Measurements from ENCODE around the gene FERMT2.
A peak's percentile ranks its signal among the peaks of the same experiment; 100 is the strongest.
"Not testable (repeated sequence)": the region's sequence is repeated elsewhere in the genome, so short reads cannot be mapped to it uniquely, and the experiment has no call there.

Gene FERMT2

DNA sequence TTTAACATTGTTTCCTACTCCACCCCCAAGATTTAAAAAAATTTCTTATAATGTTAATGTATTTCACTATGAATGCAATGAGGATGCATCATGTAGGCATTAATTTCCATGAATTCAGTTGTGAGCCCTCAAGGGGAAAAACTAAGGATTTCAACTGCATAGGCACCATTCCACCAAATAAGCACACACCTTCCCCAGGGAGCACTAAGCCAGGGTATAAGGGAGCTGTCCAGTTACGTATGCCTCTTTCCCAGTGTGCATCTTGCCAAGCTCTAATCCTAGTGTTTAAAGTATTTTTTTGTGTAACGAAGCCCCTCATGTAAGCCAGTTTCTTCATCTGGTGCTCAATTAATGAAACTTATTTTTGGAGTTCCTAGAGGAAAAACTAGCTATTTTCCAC lies 6.6 kb downstream of the FERMT2 start:
- DNase-seq: no peak

DNA sequence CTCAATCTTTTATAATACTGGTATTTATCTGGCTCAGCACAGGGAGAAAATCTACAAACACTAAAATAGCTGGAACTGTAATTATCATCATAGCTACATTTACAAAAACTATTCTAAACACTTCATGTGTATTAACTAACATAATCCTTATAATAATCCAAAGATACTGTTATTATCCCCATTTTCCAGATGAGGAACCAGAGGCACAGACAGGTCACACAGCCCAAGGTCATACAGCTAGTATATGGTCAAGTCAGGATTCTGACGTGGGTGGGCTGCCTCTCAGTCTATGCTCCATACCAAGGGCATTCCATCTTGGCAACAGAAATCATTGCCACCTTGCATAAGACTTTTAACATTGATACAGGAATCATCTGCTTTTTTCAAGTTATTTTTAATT lies 11.4 kb downstream of the FERMT2 start:
- DNase-seq: no peak

GRCh38 chr14:52937869-52938268 lies 13.0 kb downstream of the FERMT2 start:
- no peak for DNase-seq

GRCh38 chr14:52937306-52937705 lies 13.5 kb downstream of the FERMT2 start:
- DNase-seq: no peak

GRCh38 chr14:52936437-52936836 lies 14.4 kb downstream of the FERMT2 start:
- DNase-seq: no peak

DNA sequence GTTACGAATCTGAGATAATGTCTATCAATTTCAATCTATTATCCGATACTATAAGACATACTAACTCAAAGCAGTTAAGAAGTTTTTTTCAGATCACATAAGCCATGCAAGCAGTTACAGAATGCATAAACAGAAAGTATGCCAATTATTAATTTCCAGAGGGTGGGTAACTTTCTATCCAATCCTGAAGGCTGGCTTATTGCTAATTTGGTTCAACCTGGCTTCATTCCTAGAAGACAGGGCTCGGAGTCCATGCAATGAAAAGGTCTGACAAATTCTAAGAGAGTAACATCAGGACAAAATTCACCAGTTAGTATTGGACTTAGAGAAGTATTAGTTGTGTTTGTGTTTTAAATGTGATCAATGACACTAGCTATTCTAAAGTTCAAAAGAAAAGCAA lies 15.0 kb downstream of the FERMT2 start:
- no peak for DNase-seq

- no peak for DNase-seq
These were observed 16.1 kb downstream of the FERMT2 start for GRCh38 chr14:52934762-52935161.

DNA sequence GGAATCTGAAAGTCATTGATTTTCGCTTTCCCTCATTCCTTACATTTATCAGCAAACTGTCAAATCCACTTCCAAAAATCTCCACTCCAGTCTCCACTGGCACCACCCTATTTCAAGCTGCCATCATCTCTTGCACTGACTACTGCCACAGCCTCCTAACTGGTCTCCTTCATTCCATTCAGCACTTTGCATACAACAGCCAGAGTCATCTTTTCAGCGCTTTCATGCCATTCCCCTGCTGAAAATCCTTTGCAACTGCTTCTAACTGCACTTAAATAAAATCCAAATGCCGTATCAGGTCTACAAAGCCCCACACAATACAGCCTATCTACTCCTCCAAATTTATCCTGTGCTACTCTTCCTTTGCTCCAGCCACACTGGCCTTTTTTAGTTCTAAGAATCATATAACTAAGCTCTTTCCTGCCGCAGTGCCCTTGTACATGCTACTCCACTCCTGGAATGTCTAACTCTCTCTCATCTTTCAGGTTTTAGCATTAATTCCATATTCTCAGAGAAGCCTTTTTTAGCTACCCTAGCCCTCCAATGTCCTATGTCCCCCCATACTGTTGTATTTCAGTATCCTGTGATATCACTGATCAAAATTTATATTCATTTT lies 21.6 kb downstream of the FERMT2 start:
- DNase-seq: no peak

DNA sequence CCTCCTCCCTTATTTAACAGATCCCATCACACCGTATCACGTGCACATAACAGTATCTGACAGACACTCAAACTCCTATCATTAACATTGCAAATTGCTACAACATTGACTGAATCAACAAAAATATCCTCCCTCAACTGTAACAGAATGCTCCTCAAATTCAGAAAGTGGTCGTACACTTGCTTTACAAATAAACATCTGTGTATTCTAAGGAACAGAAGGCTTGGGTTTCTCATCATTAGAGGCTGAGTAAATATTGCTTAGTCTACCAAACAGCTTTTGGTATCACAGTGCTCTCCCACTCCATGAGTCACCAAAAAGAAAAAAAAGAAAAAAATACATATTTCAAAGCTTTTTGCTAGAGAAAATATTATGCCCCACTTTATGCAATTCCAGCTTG lies 23.9 kb downstream of the FERMT2 start:
- no peak for DNase-seq

DNA sequence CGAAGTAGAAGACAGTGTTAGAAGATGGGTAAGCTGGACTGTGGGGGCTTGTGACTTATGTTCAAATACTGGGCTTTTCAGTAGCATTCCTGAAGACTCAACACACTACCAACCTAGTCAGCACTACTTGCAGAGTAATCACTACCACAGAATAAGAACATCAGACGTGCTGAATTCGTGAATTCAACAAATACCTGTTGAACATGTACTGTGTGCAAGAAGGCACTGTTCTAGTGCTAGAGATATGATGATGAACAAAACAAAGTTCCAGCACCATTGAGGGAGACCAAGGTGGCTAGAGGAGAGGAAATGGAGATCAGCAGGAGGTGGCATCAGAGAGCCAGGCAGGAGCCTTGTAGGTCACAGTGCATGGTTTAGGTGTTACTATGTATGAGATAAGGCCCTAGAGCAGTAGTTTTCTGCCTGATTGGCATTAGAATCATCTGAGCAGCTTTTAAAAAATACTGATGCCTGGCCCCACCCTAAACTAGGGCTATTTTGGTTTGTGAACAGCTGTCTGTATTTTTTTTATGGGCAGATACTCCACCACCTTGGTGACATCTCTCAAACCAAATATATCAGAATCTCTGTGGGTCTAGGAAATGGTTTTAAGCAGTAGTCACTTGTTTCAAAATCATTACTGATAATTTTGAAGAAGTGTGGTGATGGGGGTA lies 26.8 kb downstream of the FERMT2 start:
- DNase-seq: no peak

- DNase-seq: no peak
These were observed 28.2 kb downstream of the FERMT2 start for GRCh38 chr14:52922656-52923055.

DNA sequence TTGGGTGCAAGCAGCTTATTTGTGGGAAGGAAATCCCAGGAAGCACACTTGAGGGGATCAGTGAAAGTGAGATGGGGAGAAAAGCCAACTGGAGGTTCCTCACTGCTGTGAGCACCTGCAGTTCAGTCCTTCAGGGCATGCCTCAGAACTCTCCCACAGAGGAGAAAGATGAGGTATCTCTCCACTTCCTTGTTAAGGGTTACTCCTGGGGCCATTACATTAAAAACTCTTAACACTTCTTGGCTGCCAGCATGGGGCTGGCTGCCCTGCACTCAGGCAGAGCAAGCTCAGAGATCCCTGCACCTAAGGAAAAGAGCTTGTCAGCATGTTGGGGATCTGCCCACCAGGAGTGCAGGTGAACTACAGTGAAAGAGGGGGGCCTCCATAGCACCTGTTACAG lies 28.8 kb downstream of the FERMT2 start:
- DNase-seq: no peak

DNA sequence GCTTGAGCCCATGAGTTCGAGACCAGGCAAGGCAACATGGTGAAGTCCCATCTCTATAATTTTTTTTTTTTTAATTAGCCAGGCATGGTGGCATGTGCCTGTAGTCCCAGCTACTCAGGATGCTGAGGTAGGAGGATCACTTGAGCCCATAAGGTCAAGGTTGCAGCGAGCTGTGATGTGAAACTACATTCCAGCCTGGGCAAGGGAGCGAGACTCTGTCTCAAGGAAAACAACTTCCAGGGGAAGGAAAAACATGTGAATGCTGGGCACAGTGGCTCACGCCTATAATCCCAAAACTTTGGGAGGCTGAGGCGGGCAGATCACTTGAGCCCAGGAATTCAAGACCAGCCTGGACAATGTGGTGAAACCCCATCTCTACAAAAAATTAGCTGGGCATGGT lies 30.4 kb downstream of the FERMT2 start:
- not testable (repeated sequence) for DNase-seq

DNA sequence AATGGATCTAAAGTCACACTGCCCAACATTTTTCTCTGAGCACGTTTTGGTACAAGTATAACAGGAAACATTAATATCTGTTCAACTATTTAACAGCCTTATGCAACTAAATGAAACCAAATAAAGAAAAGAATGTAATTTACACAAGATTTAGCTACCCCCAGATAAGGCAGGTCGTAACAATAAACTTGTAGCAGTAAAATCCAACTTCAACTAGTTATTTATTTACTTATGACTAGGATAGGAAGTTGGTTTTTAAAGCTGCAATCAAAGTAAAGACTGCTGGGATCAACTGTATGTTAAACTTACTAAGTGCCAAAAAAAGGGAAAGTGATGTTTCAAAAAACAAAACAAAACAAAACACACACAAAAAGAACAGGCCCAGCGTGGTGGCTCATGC lies 30.9 kb downstream of the FERMT2 start:
- DNase-seq: no peak

DNA sequence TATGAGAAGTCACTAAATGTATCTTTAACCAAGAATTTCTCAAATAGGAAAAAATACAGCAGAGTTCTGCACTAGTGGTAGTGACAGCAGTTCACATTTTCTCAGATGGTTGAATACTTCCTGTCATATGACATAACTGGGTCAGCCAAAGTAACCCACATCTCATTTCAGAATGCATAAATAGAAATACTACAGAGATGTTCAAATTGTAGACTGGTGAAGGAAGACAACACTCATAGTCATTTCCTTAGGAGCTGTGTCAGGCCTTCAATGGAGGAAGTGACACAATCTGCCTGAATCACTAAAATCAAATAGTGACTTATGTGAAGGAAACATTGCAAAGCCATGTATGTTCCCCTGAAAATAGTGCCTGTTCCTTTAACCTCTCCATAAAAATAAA lies 32.4 kb downstream of the FERMT2 start:
- peak in 3 of 6 experiments; percentile 75 to 79 (median 77) for DNase-seq

DNA sequence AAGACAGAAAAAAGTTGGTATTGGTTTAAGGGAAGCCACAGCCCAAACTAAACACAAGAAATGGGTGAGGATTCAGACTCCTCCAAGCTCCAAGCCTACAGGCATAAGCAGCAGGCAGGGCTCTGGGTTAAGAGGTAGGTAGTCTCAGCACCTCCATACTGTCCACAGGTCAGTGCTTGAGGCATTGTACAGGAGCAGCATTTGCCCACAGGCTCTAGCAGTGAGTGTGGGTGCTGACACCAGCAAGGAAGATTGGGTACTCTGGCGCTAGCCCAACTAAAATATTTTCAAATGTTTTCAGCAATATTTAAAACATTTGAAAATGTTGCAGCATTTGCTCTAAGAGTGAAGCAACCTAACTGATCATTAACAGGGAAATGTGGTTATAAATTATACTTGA lies 33.1 kb downstream of the FERMT2 start:
- DNase-seq: no peak

- no peak for DNase-seq
These were observed 36.6 kb downstream of the FERMT2 start for GRCh38 chr14:52914295-52914694.

- no peak for DNase-seq
These were observed 37.6 kb downstream of the FERMT2 start for GRCh38 chr14:52913271-52913670.

DNA sequence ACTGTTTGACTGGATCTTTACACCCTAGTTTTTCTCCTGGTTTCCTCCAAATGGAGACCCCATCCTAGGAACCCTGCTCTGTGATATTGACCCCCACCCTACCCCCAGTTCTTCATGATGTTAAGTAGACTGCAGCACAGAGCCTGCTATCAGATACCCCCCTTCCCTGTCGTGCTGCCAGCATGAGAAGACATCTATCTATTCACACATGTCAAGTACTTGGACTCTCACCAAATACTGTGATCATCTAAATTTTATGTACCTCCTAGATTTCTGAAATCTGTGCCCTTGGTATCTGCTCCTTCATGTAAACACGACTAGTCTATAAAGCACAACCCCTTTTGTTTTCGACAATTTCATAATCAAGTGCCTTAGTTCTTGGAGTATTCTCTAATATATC lies 38.9 kb downstream of the FERMT2 start:
- no peak for DNase-seq

GRCh38 chr14:52910572-52910971 lies 40.3 kb downstream of the FERMT2 start:
- DNase-seq: no peak

DNA sequence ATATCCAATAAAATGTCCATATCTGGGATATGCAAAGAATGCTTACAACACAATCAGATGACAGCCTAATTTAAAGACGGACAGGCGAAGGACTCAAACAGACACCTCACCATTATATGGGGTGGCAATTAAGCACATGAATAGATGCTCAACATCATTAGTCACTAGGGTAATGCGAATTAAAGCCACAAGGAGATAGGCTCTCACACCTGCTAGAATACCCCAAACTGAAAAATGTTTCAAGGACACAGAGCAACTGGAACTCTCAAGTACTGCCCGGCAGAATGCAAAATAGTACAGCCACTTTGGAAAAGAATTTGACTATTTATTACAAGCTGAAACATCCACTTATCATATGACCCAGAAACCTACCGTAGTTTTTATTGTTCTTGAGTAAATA lies 42.9 kb downstream of the FERMT2 start:
- DNase-seq: no peak

DNA sequence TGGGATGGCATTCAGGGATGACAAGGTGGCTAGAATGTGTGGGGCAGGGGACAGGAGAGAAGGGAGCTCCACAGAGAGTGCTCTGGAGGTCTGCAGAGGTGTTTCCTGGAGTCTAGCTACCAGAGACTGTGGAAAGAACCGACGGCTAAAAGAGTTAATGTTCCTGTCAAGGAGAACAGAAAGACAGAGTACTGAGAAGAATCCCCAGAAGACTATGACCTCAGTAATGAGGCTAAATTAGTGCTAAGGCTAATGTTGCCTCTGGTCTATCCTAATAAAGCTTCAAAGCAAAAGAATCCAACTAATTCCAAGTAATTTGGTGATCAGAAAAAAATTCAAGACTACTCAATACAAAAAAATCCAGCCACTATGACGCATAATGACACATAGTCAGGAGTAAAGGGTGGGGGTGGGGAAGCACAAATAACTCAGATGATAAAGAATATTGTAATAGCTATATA lies 44.7 kb downstream of the FERMT2 start:
- DNase-seq: no peak

DNA sequence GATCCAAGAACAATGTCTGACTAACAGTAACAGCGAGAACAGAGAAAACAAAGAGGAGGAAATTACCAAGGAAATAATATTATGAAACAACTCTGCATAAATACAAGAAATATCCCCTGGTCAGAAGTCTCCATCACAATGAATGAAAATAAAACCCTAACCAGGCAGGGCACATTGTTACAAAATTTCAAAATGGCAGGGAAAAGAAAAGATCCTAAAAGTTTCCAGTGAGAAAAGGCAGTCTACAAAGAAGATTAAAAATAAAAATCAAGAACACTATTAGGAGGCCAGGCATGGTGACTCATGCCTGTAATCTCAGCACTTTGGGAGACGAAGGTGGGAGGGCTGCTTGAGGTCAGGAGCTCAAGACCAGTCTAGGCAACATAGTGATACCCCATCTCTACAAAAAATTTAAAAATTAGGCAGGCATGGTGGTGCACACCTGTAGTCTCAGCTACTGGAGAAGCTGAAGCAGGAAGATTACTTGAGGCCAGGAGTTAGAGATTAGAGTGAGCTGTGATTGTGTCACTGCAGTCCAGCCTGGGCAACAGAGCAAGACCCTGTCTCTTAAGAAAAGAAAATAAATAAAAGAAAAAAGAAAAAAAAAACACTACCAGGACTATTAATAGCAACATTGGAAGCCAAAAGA lies 47.8 kb downstream of the FERMT2 start:
- DNase-seq: no peak

GRCh38 chr14:52901357-52901980 lies 49.4 kb downstream of the FERMT2 start:
- DNase-seq: no peak

Measured in stimulated activated naive CD4-positive, alpha-beta T cell (primary cell).